ENCODE data around the gene HOXA7.

DNA sequence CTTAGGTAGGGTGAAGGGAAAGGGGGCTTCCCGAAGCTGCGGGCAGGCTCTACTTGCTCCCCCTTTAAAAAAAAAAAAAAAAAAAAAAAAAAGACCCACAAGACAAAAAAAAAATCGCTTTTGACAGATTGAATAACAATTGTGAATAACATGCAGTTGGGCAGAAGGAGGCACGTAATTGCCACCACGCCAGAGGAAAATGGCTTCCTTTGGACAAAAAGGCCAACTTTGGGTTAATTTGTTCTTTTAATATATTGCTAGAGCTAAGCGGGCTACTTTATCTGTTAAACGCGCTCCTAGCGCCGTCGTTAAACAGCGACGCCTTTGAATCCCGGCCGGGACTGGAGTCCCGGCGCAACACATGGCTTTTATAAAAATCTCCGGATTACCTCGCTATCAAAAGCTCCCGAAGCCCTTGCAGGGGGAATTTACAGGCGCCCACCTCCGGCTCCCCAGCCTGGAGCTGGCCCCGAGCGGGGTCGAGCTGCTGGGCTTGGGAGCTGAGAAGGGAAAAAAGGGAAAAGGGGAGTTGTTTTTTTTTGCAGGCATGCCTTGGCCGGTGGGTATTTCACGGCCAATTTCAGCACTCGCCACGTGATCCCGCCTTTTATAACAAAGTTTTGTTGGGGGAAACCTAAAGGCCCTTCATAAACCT is 27.3 kb upstream of the HOXA7 start:
- TF ChIP-seq, protein P1, sequence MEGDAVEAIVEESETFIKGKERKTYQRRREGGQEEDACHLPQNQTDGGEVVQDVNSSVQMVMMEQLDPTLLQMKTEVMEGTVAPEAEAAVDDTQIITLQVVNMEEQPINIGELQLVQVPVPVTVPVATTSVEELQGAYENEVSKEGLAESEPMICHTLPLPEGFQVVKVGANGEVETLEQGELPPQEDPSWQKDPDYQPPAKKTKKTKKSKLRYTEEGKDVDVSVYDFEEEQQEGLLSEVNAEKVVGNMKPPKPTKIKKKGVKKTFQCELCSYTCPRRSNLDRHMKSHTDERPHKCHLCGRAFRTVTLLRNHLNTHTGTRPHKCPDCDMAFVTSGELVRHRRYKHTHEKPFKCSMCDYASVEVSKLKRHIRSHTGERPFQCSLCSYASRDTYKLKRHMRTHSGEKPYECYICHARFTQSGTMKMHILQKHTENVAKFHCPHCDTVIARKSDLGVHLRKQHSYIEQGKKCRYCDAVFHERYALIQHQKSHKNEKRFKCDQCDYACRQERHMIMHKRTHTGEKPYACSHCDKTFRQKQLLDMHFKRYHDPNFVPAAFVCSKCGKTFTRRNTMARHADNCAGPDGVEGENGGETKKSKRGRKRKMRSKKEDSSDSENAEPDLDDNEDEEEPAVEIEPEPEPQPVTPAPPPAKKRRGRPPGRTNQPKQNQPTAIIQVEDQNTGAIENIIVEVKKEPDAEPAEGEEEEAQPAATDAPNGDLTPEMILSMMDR (IDR thresholded peaks at IDR 0.05), result no peak
- TF ChIP-seq POLR2A (IDR thresholded peaks at IDR 0.05), result no peak
